Activated CD8-positive, alpha-beta memory T cell treated with anti-CD3 and anti-CD28 coated beads, Interleukin-2, amount 50 U/mL, for 48 hours (primary cell): ENCODE data around the gene DDX18.

Experiments used
- DNase-seq: peaks from one replicate; pipeline ENCODE4 v3.0.0-alpha.2; 2020

Gene DDX18

GRCh38 chr2:117835990-117836760, 21.7 kb downstream of the DDX18 start:
- DNase-seq = peak; percentile 81

GRCh38 chr2:117845304-117845703, 30.8 kb downstream of the DDX18 start:
- DNase-seq = no peak

- DNase-seq = no peak
These were observed 35.5 kb downstream of the DDX18 start for GRCh38 chr2:117850015-117850414.

GRCh38 chr2:117850461-117850860, 36.0 kb downstream of the DDX18 start:
- no peak for DNase-seq

GRCh38 chr2:117851969-117852368, 37.5 kb downstream of the DDX18 start:
- no peak for DNase-seq

GRCh38 chr2:117853316-117853715, 38.8 kb downstream of the DDX18 start:
- no peak for DNase-seq

GRCh38 chr2:117853873-117854272, 39.4 kb downstream of the DDX18 start:
- DNase-seq = no peak

GRCh38 chr2:117854610-117855009, 40.1 kb downstream of the DDX18 start:
- DNase-seq = no peak

GRCh38 chr2:117855886-117856285, 41.4 kb downstream of the DDX18 start:
- no peak for DNase-seq

- DNase-seq = no peak
These were observed 42.1 kb downstream of the DDX18 start for GRCh38 chr2:117856415-117857210.

GRCh38 chr2:117858336-117858735, 43.8 kb downstream of the DDX18 start:
- DNase-seq = no peak

- no peak for DNase-seq
These were observed 44.5 kb downstream of the DDX18 start for GRCh38 chr2:117858892-117859531.

- DNase-seq = no peak
These were observed 45.0 kb downstream of the DDX18 start for GRCh38 chr2:117859532-117859911.

- no peak for DNase-seq
These were observed 45.6 kb downstream of the DDX18 start for GRCh38 chr2:117859924-117860647.

- no peak for DNase-seq
These were observed 48.0 kb downstream of the DDX18 start for GRCh38 chr2:117862459-117862858.

- no peak for DNase-seq
These were observed 61.3 kb downstream of the DDX18 start for GRCh38 chr2:117875786-117876185.

GRCh38 chr2:117879003-117879402, 64.5 kb downstream of the DDX18 start:
- DNase-seq = no peak
